ENCODE data around the gene PRKCE.

The PRKCE gene

GRCh38 chr2:46161315-46161714, 509.8 kb downstream of the PRKCE start:
- Histone ChIP-seq H3K9me3 (ENCODE audit: control insufficient read depth in 1 of 2, low read length in 2 of 2) (no peaks in the 10 kb centered on the region), H3K36me3 (ENCODE audit: control insufficient read depth in 1 of 2, insufficient read depth in 2 of 2, low read length in 2 of 2) (peaks cover 0 to 12% of the 10 kb centered on the region in 2 donors), H3K27ac (ENCODE audit: low read length) (no peak overlapping the region), H3K4me1 (ENCODE audit: control insufficient read depth in 1 of 2, insufficient read depth in 2 of 2, low read length in 2 of 2) (peaks cover 0 to 36% of the 10 kb centered on the region in 2 donors), H3K27me3 (ENCODE audit: low read depth, low read length) (no peaks in the 10 kb centered on the region), H3K4me3 (ENCODE audit: low read depth in 1 of 2, low read length in 2 of 2) (no peak overlapping the region)

GRCh38 chr2:46161911-46162310, 510.4 kb downstream of the PRKCE start:
- no peaks in the 10 kb centered on the region for H3K9me3 ChIP-seq (ENCODE audit: control insufficient read depth in 1 of 2, low read length in 2 of 2)
- H3K4me3 ChIP-seq (ENCODE audit: low read depth in 1 of 2, low read length in 2 of 2): no peak overlapping the region
- no peak overlapping the region for H3K27ac ChIP-seq (ENCODE audit: low read length)
- H3K4me1 ChIP-seq (ENCODE audit: control insufficient read depth in 1 of 2, insufficient read depth in 2 of 2, low read length in 2 of 2): peaks cover 0 to 35% of the 10 kb centered on the region in 2 donors
- H3K36me3 ChIP-seq (ENCODE audit: control insufficient read depth in 1 of 2, insufficient read depth in 2 of 2, low read length in 2 of 2): peaks cover 0 to 12% of the 10 kb centered on the region in 2 donors
- no peaks in the 10 kb centered on the region for H3K27me3 ChIP-seq (ENCODE audit: low read depth, low read length)

DNA sequence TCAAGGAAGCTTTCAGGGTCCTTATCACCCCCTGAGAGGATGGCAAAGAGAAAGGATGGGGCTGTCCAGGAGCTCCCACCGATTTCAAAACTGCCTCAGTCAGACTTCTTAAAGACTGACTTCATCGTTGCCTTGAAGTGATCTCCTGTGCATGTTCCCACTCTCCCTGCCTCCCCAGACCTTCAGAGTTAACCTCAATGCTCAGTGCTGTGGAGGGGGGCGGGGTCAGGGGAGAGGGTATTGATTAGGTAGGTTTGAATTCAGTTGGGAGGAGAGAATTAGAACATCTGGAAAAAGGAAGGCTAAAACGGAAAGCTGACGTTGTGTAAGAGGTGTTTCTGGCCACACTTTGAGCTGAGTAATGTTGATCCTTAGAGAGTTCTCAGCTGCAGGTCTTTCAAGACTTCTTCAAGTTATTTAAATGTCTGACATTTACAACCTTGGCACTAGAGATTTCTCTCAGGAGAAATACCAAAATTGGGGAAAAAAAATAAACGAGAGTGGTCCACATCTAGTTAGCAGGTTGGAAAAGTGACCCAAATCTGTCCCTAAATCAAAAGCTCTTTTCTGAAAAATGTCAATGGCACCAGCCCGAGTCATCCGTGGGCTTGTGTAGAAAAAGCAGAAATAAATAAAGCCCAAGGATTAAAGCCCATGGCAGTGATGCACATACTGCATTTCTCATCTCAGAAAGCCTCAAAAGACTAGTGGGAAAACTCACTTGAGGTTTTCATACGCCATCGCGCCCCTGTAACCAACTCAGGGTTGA, 511.0 kb downstream of the PRKCE start:
- no peaks in the 10 kb centered on the region for H3K27me3 ChIP-seq (ENCODE audit: low read depth, low read length)
- no peaks in the 10 kb centered on the region for H3K9me3 ChIP-seq (ENCODE audit: control insufficient read depth in 1 of 2, low read length in 2 of 2)
- no peak overlapping the region for H3K4me3 ChIP-seq (ENCODE audit: low read depth in 1 of 2, low read length in 2 of 2)
- no peak overlapping the region for H3K27ac ChIP-seq (ENCODE audit: low read length)
- H3K4me1 ChIP-seq (ENCODE audit: control insufficient read depth in 1 of 2, insufficient read depth in 2 of 2, low read length in 2 of 2): peaks cover 0 to 31% of the 10 kb centered on the region in 2 donors
- H3K36me3 ChIP-seq (ENCODE audit: control insufficient read depth in 1 of 2, insufficient read depth in 2 of 2, low read length in 2 of 2): peaks cover 0 to 12% of the 10 kb centered on the region in 2 donors

DNA sequence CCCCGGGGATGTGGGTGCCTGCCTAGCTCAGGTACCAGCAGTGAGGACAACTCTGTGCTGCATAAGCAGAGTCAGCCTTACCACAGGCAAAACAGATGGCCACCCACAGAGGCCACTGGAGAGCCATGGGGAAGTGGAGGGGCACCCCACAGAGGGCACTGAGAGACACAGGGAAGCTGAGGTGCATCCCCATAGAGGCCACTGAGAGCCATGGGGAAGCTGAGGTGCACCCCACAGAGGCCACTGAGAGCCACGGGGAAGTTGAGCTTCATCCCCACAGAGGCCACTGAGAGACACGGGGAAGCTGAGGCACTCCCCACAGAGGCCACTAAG, 511.6 kb downstream of the PRKCE start:
- no peak overlapping the region for H3K27ac ChIP-seq (ENCODE audit: low read length)
- H3K4me1 ChIP-seq (ENCODE audit: control insufficient read depth in 1 of 2, insufficient read depth in 2 of 2, low read length in 2 of 2): peaks cover 0 to 25% of the 10 kb centered on the region in 2 donors
- H3K27me3 ChIP-seq (ENCODE audit: low read depth, low read length): no peaks in the 10 kb centered on the region

DNA sequence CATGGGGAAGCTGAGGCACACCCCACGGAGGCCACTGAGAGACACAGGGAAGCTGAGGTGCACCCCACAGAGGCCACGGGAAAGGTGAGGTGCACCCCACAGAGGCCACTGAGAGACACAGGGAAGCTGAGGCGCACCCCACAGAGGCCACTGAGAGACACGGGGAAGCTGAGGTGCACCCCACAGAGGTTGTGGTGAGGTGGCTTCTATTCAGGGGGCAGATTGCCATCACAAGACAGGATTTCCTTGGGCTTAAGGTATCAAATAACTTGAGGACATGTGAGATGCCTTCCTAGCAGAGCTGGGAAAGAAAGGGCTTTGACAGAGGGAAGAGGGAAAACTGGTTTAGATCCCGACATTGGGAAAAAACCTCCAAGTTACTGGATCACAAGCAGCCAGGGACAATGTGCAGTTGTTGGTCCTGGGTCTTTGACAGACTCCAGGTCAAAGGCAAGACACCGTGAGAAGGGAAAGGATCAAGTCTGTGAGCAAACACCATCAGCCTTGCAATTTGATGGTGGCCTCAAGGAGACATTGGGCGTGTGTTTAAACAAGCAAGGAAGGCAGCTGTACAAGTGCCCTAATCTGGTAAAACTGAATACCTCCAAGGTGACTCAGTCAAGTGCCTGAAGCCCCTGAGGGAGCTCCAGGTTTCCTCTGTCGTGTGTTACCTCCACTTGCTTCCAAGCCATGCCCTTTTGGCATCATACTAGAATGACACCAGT, 512.5 kb downstream of the PRKCE start:
- Histone ChIP-seq H3K4me1 (ENCODE audit: control insufficient read depth in 1 of 2, insufficient read depth in 2 of 2, low read length in 2 of 2) (peaks cover 0 to 25% of the 10 kb centered on the region in 2 donors), H3K4me3 (ENCODE audit: low read depth in 1 of 2, low read length in 2 of 2) (no peak overlapping the region), H3K9me3 (ENCODE audit: control insufficient read depth in 1 of 2, low read length in 2 of 2) (no peaks in the 10 kb centered on the region), H3K27me3 (ENCODE audit: low read depth, low read length) (no peaks in the 10 kb centered on the region), H3K27ac (ENCODE audit: low read length) (no peak overlapping the region), H3K36me3 (ENCODE audit: control insufficient read depth in 1 of 2, insufficient read depth in 2 of 2, low read length in 2 of 2) (peaks cover 0 to 12% of the 10 kb centered on the region in 2 donors)

More for the DNA sequence above, 511.6 kb downstream of the PRKCE start:
- Histone ChIP-seq H3K4me3 (ENCODE audit: low read depth in 1 of 2, low read length in 2 of 2) (no peak overlapping the region), H3K36me3 (ENCODE audit: control insufficient read depth in 1 of 2, insufficient read depth in 2 of 2, low read length in 2 of 2) (peaks cover 0 to 12% of the 10 kb centered on the region in 2 donors), H3K9me3 (ENCODE audit: control insufficient read depth in 1 of 2, low read length in 2 of 2) (no peaks in the 10 kb centered on the region)

DNA sequence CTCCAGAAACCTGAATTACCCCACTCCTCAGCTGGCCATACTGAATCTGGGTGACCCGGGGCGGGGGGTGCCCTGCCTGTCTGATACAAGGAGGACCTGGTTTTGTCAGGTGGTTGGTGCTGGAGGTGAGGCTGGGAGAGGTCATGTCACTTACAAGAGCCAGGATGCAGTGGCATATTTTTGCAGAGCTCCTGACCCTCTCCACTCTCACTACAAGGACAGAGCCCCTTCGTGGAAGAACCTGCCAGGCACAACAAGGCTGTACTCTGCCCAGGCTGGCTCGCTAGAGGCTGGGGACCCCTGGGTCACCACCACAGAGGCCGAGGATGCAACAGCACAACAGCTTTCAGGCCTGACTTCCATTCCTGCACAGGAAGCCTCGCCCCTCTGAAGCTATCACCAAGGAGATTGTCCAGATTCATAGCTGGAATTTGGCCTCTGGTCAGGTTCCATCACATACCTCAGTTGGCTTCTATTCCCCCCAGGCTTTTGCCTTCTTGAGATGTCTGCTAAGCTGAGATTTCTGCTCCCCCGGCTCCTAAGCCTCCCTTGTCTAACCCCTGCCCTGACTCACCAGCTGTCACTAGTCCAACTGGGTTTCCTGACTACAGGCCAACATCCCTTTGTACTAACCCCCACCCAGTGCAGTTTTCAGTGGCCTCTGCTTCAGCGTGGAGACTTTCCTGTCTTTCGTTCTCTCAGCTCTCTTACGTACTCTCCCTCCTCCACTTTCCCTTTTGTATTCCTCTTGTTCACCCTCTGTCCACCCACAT, 513.2 kb downstream of the PRKCE start:
- Histone ChIP-seq H3K4me3 (ENCODE audit: low read depth in 1 of 2, low read length in 2 of 2) (no peak overlapping the region), H3K4me1 (ENCODE audit: control insufficient read depth in 1 of 2, insufficient read depth in 2 of 2, low read length in 2 of 2) (peaks cover 0 to 25% of the 10 kb centered on the region in 2 donors), H3K36me3 (ENCODE audit: control insufficient read depth in 1 of 2, insufficient read depth in 2 of 2, low read length in 2 of 2) (peaks cover 0 to 9% of the 10 kb centered on the region in 2 donors), H3K9me3 (ENCODE audit: control insufficient read depth in 1 of 2, low read length in 2 of 2) (no peaks in the 10 kb centered on the region), H3K27ac (ENCODE audit: low read length) (peak overlapping the region; percentile 32), H3K27me3 (ENCODE audit: low read depth, low read length) (no peaks in the 10 kb centered on the region)

GRCh38 chr2:46165916-46166315, 514.4 kb downstream of the PRKCE start:
- Histone ChIP-seq H3K4me3 (ENCODE audit: low read depth in 1 of 2, low read length in 2 of 2) (no peak overlapping the region), H3K4me1 (ENCODE audit: control insufficient read depth in 1 of 2, insufficient read depth in 2 of 2, low read length in 2 of 2) (peaks cover under 1 to 32% of the 10 kb centered on the region in 2 donors), H3K9me3 (ENCODE audit: control insufficient read depth in 1 of 2, low read length in 2 of 2) (no peaks in the 10 kb centered on the region), H3K27ac (ENCODE audit: low read length) (no peak overlapping the region), H3K27me3 (ENCODE audit: low read depth, low read length) (no peaks in the 10 kb centered on the region), H3K36me3 (ENCODE audit: control insufficient read depth in 1 of 2, insufficient read depth in 2 of 2, low read length in 2 of 2) (peaks cover 0 to 4% of the 10 kb centered on the region in 2 donors)

DNA sequence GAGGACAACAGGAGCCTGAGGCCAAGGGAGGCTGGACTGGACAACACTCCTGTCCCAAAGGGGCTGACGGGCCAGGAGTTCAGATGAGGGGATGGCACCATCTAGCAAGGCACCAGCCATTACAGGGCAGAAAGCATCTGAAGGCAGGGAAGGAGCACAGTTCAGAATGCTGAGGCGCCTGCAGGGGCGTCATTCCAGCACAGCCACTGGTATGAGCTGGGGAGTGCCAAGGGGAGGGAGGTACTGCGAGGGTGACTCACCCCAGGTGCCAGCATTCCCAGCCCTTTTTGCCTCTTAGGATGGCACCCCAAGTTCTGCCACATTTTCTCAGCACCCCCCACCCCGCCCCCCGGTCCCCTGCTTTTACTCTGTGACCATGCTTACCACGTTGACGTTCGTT, 515.9 kb downstream of the PRKCE start:
- H3K27ac ChIP-seq (ENCODE audit: low read length): no peak overlapping the region
- H3K9me3 ChIP-seq (ENCODE audit: control insufficient read depth in 1 of 2, low read length in 2 of 2): no peaks in the 10 kb centered on the region
- H3K36me3 ChIP-seq (ENCODE audit: control insufficient read depth in 1 of 2, insufficient read depth in 2 of 2, low read length in 2 of 2): peaks cover 0 to 4% of the 10 kb centered on the region in 2 donors
- H3K4me1 ChIP-seq (ENCODE audit: control insufficient read depth in 1 of 2, insufficient read depth in 2 of 2, low read length in 2 of 2): peaks cover 3 to 40% of the 10 kb centered on the region in 2 donors
- H3K27me3 ChIP-seq (ENCODE audit: low read depth, low read length): no peaks in the 10 kb centered on the region
- no peak overlapping the region for H3K4me3 ChIP-seq (ENCODE audit: low read depth in 1 of 2, low read length in 2 of 2)

- Histone ChIP-seq H3K27me3 (ENCODE audit: low read depth, low read length) (no peaks in the 10 kb centered on the region), H3K27ac (ENCODE audit: low read length) (no peak overlapping the region), H3K36me3 (ENCODE audit: control insufficient read depth in 1 of 2, insufficient read depth in 2 of 2, low read length in 2 of 2) (peaks cover 0 to 4% of the 10 kb centered on the region in 2 donors), H3K4me1 (ENCODE audit: control insufficient read depth in 1 of 2, insufficient read depth in 2 of 2, low read length in 2 of 2) (peaks cover 3 to 36% of the 10 kb centered on the region in 2 donors), H3K4me3 (ENCODE audit: low read depth in 1 of 2, low read length in 2 of 2) (no peak overlapping the region), H3K9me3 (ENCODE audit: control insufficient read depth in 1 of 2, low read length in 2 of 2) (no peaks in the 10 kb centered on the region)
Measured at GRCh38 chr2:46167924-46168323, 516.4 kb downstream of the PRKCE start.

DNA sequence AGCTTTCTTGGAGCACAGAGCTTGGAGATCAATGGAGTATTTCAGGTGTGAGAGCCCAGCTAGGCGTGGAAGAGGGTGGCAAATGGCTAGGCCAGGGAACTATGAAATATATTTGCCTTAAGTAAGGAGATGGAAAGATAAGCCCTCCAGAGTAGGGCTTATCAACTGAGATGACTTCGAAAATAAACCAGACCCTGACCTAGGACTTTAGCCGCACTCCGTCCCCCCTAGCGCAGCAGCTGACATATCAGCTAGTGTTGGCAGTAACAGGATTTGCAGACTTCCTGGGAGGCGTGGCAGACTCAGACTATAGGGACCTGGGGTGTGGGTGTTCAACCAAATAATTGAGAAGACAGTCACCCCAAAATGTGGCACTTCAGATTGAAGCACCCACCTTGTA, 518.0 kb downstream of the PRKCE start:
- Histone ChIP-seq H3K27ac (ENCODE audit: low read length) (no peak overlapping the region), H3K4me3 (ENCODE audit: low read depth in 1 of 2, low read length in 2 of 2) (no peak overlapping the region), H3K9me3 (ENCODE audit: control insufficient read depth in 1 of 2, low read length in 2 of 2) (no peaks in the 10 kb centered on the region)

DNA sequence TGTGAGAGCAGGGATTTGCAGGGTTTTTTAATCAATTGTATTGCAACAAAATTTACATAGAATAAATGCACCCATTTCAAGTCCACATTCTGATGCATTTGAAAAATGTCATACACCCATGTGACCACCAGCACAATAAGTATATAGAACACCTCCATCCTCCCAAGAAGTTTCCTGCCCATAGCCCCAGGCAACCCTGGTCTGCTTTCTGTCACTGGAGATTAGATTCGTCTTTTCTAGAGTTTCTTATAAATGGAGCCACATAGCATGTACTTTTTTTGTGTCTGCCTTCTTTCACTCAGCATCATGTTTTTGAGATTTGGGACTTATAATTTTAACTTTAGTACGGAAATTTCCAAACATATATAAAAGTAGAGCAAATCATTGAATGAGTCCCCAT, 518.6 kb downstream of the PRKCE start:
- Histone ChIP-seq H3K27ac (ENCODE audit: low read length) (no peak overlapping the region), H3K36me3 (ENCODE audit: control insufficient read depth in 1 of 2, insufficient read depth in 2 of 2, low read length in 2 of 2) (peaks cover 0 to 4% of the 10 kb centered on the region in 2 donors), H3K9me3 (ENCODE audit: control insufficient read depth in 1 of 2, low read length in 2 of 2) (no peaks in the 10 kb centered on the region), H3K4me3 (ENCODE audit: low read depth in 1 of 2, low read length in 2 of 2) (no peak overlapping the region), H3K4me1 (ENCODE audit: control insufficient read depth in 1 of 2, insufficient read depth in 2 of 2, low read length in 2 of 2) (peaks cover 3 to 21% of the 10 kb centered on the region in 2 donors), H3K27me3 (ENCODE audit: low read depth, low read length) (no peaks in the 10 kb centered on the region)

More for the DNA sequence above, 518.0 kb downstream of the PRKCE start:
- Histone ChIP-seq H3K36me3 (ENCODE audit: control insufficient read depth in 1 of 2, insufficient read depth in 2 of 2, low read length in 2 of 2) (peaks cover 0 to 4% of the 10 kb centered on the region in 2 donors), H3K27me3 (ENCODE audit: low read depth, low read length) (no peaks in the 10 kb centered on the region), H3K4me1 (ENCODE audit: control insufficient read depth in 1 of 2, insufficient read depth in 2 of 2, low read length in 2 of 2) (peaks cover 3 to 26% of the 10 kb centered on the region in 2 donors)
